Measurements from ENCODE around the gene CELSR1.

CELSR1 gene

GRCh38 chr22:46457502-46458488, 79.6 kb downstream of the CELSR1 start:
- no peak for DNase-seq

- DNase-seq: no peak
Observed at GRCh38 chr22:46456818-46457163, 80.6 kb downstream of the CELSR1 start.

GRCh38 chr22:46455446-46455845, 82.0 kb downstream of the CELSR1 start:
- no peak for DNase-seq

- DNase-seq: no peak
Observed at GRCh38 chr22:46454504-46455269, 82.7 kb downstream of the CELSR1 start.

- DNase-seq: no peak
Observed at GRCh38 chr22:46453829-46454503, 83.5 kb downstream of the CELSR1 start.

GRCh38 chr22:46453006-46453828, 84.2 kb downstream of the CELSR1 start:
- no peak for DNase-seq

- DNase-seq: no peak
Observed at GRCh38 chr22:46452195-46453005, 85.0 kb downstream of the CELSR1 start.

GRCh38 chr22:46451741-46452140, 85.7 kb downstream of the CELSR1 start:
- no peak for DNase-seq

GRCh38 chr22:46450931-46451561, 86.4 kb downstream of the CELSR1 start:
- DNase-seq: no peak

- DNase-seq: no peak
Observed at GRCh38 chr22:46449974-46450745, 87.3 kb downstream of the CELSR1 start.

GRCh38 chr22:46449116-46449691, 88.2 kb downstream of the CELSR1 start:
- DNase-seq: no peak

- DNase-seq: no peak
Observed at GRCh38 chr22:46448333-46448732, 89.1 kb downstream of the CELSR1 start.

GRCh38 chr22:46447906-46448305, 89.5 kb downstream of the CELSR1 start:
- DNase-seq: no peak

- no peak for DNase-seq
Observed at GRCh38 chr22:46446799-46447198, 90.6 kb downstream of the CELSR1 start.

- DNase-seq: no peak
Observed at GRCh38 chr22:46445771-46446420, 91.5 kb downstream of the CELSR1 start.

- DNase-seq: no peak
Observed at GRCh38 chr22:46444390-46444854, 93.0 kb downstream of the CELSR1 start.

GRCh38 chr22:46443850-46444389, 93.5 kb downstream of the CELSR1 start:
- DNase-seq: no peak

GRCh38 chr22:46442217-46442853, 95.1 kb downstream of the CELSR1 start:
- DNase-seq: no peak

All from activated naive CD4-positive, alpha-beta T cell treated with anti-CD3 and anti-CD28 coated beads, Interleukin-2, amount 50 U/mL, for 16 hours (primary cell).